HG03558 (cell line): ENCODE data around the gene FAAP100.
"Not testable (repeated sequence)": the region's sequence is repeated elsewhere in the genome, so short reads cannot be mapped to it uniquely, and the experiment has no call there.

Experiments used
- ATAC-seq: cut with Tn5 transposase; IDR thresholded peaks from one replicate; pipeline ENCODE4 v1.9.1; 2021; ENCODE audit warnings: moderate number of reproducible peaks; ENCODE audit not compliant: unreplicated experiment; ENCODE audit errors: extremely low read depth

Gene FAAP100

DNA sequence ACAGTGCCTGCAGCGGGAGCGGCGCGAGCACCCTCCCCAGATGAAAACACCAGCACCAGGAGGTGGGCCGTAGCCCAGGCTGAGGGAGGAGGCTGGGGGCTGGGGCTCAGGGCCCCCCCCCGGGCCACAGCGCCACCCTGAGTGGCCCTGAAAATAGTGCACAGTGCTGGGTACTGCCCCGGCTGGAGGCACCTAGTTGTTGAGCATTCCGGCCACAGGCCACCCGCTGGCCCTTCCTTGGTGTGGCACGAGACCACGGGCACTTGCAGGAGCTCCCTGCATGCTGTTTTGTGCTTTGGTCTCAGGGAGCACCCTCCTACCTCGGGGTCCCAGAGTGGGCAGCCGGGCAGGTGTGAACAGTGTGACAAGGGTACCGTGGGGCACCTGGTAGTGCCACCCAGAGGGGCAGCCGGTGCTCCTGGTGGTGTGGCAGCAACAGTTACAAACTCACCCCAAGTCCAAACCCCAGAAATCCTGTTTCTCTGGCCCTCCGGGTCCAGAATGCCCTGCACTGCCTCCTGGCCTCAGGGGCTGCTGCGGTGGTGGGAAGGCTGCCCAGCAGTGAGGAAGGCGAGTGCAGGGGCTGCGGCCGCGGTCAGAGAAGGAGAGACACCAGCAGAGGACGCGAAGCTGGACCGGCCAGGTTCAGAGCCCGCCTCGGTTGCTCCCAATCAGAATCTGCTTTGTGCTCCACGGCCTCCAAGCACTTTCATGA, 12.0 kb downstream of the FAAP100 start:
- ATAC-seq: no peak

DNA sequence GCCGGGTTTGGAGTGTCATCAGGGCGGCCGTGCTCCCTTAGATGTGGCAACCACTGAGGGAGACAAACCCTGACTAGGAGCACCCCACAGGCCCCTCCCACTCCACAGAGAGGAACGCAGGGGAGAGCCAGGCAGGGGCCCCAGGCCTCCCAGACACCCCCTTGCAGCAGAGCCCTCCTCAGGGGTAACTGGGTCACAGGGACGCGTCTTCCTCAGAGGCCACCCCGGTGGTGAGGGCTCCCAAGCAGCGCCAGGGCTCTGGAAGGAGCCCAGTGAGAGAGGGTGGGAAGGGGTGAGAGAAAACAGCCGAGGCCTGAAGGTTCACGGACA, 12.6 kb downstream of the FAAP100 start:
- no peak for ATAC-seq

DNA sequence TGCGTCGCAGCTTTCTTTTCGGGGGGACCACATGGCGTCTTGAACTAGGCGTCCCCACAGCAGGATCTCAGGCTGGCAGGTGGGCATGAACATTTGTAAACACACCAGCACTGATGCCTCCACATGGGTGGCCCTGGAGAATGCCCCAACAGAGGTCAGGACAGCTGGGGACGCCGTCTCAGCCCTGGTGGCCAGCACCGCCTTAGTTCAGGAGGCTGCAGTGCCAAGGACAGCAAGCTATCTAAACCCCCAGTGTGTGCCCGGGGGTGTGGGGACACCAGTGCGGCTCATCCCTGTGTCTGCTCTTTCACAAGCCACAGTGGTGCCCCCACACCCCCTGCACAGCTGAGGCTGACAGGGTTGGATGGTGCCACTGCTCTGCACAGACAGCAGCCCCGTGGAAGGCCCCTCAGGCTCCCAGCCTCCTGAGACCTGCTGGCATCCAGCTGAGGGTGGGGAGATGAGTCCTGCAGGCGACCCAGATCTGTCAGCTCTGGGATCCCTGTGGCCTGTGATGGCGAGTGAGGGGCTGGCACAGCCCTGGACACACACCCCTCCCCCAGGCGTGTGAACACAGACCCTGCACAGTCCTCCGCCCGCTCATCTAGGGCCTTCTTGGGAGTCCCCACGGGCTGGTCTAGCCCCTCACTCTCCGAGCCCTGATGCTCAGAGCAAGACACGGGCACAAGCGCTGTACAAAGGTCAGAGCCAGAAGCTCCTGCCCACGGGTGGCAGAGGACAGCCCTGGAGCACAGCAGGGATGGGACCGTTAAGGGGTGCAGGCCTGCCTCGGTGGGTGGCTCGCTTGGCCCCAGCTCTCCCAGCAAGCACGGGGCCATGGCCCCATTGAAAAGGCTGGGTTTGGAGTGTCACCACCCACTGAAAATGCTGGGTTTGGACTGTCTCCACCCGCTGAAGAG, 13.2 kb downstream of the FAAP100 start:
- no peak for ATAC-seq

- ATAC-seq: no peak
Observed at GRCh38 chr17:81537856-81538555, 14.1 kb downstream of the FAAP100 start.

- ATAC-seq: no peak
Observed at GRCh38 chr17:81537343-81537855, 14.8 kb downstream of the FAAP100 start.

DNA sequence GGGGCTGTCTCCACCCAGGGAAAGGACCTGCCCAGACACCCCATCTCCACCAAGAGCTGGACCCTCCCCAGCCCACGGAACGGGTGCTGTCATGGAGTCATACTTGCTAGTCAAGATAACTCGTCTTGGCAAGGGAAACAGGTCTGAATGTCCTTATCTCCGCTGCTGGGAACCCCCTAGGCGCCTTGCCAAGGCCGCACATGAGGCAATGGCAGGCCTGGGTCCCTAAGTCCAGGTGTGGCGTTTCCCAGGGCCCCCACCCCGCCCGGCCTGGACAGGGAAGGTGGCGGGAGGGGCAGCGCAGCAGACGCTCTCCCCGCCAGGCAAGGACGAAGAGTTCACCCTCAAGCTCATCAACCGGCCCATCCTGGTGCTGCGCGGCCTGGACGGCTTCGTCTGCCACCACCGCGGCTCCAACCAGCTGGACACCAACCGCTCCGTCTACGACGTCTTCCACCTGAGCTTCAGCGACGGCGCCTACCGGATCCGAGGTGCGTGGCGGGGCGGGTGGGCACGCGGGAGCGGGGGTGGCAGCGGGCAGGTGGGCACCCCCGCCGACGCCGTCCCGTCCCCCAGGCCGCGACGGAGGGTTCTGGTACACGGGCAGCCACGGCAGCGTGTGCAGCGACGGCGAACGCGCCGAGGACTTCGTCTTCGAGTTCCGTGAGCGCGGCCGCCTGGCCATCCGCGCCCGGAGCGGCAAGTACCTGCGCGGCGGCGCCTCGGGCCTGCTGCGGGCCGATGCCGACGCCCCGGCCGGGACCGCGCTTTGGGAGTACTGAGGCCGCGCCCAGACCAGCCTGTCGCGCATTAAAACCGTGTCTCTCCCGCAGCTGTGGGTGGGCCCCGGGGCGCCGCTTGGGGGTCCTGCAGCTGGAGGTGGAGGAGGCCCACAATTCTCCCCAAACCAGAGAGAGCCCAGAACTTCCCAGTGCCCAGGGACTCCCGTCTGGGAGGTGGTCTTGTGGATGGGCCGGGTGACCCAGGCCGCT, 15.6 kb downstream of the FAAP100 start:
- ATAC-seq: no peak

DNA sequence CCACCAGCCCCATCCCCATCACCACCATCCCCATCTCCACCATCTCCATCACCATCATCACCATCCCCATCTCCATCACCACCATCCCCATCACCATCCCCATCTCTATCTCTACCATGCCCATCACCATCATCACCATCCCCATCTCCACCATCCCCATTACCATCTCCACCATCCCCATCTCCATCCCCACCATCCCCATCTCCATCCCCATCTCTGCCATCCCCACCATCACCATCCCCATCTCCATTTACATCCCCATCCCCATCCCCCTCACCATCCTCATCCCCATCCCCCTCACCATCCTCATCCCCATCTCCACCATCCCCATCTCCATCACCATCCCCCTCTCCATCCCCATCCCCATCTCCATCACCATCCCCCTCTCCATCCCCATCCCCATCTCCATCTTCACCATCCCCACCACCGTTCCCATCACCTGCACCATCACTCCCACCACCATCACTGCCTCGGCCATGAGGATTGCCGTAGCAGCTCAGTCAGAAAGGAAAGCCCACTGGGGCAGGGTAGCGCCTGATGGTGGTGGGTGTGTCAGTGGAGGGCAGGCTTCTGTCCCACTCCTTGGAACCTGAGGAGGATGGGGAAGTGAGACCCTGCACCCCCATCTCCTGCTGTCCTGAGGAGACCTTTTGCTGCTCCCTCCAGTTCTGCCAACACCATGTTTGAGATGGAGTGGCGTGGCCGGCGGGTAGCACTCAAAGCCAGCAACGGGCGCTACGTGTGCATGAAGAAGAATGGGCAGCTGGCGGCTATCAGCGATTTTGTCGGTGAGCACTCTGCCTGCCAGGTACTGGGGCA, 16.5 kb downstream of the FAAP100 start:
- ATAC-seq: no peak

DNA sequence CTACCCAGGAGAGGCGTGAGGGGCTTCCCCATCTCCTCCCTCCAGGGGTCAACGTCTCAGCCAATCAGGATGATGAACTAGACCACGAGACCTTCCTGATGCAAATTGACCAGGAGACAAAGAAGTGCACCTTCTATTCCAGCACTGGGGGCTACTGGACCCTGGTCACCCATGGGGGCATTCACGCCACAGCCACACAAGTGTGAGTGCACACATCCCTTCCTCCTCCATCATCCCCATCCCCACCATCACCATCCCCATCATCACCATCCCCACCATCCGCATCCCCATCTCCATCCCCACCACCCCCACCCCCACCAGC, 17.2 kb downstream of the FAAP100 start:
- no peak for ATAC-seq

DNA sequence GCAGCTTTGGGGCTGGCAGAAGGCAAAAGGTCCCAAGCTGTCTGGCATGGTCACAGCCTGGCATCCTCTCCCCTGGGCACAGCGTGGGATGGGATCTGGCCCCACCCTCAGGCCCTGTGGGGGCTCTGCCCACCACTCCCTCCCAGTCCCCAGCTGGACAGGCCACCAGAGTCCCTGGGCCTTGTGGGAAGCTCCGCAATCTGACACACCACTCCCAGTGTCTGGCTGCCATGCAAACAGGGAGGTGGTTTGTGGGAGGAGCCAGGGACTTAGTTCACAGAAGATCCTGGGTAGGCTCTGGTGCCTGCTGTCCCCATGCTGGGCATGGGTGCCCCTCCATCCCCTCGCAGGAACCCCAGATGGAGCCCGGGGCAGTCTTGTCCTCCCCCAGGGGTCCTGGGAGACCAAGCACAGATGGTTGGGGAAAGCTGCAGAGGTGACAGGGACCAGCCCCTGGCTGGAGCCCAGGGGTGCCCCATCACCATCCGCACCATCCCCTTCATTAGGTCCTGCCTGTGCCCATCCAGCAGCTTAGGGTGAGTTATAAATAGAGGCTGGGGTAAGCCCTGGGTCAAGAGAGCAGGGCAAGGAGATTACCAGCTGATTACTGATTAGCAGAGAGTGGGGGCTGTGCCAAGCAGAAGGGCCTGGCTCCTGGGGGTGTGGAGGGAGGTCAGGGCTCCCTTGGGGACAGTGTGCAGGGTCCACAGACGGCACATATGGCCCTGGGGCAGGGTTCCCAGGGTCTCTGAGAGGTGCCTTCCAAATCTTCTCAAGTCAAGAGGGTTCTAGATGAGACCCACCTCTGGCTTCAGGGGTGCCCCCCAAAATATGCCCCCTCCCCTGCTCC, 17.8 kb downstream of the FAAP100 start:
- ATAC-seq: no peak

DNA sequence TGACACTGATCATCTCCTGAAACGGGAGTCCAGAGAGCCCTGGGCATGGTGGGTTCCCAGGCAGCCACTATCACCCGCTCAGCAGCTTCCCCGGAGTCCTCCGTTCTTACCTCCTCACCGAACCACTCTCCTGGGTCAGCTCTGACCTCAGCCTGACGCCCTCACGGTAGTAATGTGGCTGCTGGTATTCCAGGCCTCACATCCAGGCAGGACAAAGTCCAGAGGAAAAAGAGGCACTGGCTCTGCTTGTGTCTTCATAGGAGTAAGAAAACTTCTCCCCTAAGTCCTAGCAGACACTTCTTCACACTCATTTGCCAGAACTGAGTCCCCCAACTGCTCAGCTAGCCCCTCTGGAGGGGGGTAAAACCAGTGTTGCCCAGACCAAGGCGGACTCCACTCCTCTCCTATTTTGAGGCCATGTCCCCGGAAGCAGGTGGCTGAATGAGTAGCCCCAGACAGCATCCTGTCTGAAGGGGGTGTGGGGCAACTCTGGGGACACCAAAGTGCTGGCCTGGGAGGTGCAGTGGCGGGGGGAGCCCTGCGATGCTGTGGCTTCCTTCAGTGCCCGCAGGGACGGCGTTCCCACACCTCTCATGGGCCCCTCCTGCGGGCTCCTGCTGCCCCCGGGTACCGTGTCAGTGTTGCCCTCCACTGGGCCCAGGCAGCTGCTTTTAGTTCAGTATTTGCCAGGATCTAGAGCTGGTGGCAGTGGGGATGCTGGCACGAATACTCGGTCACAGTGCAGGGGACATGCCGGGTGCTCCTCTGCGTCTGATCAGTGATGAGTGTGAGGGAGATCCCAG, 18.6 kb downstream of the FAAP100 start:
- ATAC-seq: no peak

DNA sequence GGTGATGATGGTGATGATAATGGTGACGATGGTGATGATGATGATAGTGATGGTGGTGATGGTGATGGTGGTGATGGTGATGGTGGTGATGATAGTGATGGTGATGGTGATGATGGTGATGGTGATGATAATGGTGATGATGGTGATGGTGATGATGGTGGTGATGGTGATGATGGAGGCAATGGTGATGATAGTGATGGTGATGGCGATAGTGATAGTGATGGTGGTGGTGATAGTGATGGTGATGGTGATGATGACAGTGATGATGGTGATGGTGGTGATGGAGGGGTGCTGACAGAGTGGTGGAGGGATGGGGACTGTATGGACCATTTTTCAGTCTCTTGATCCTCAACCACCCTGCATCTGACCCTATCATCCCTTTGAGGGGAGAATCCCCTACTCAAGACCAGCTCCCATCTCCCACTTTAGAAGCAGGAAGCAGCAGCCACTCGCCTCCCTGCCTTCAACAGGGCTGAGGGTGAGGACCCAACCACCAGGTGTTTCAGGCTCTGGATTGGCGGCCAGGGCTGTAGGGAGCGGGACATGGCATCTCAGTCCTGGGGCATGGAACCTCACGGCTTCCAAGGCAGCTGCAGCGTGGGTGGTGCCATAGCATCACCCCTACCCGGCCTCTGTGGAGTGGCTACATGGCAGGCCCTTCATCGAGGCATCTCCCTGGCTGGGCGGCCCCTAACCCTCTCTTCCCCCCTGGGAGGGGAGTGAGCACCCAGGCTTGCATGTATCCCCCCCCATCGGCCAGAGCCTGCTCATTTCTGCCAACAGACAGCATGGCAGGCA, 19.5 kb downstream of the FAAP100 start:
- ATAC-seq: no peak

DNA sequence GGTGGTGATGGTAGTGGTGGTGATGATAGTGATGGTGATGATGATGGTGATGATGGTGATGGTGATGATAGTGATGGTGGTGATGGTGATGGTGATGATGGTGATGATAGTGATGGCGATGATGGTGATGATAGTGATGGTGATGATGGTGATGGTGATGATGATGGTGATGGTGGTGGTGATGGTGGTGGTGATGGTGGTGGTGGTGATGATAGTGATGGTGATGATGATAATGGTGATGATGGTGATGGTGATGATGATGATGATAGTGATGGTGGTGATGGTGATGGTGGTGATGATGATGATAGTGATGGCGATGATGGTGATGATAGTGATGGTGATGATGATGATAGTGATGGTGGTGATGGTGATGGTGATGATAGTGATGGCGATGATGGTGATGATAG, 20.2 kb downstream of the FAAP100 start:
- ATAC-seq: not testable (repeated sequence)

DNA sequence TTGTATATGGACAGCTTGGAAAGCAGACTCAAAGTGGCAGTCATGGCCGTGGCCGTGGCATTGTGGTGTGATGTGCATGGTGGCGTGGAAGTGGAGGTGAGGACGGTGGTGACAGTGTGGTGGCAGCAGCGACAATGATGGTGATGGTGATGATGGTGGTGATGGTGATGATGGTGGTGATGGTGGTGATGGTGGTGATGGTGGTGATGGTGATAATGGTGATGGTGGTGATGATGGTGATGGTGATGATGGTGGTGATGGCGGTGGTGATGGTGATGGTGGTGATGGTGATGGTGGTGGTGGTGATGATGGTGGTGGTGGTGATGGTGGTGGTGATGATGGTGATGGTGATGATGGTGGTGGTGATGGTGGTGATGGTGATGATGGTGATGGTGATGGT, 21.1 kb downstream of the FAAP100 start:
- ATAC-seq: not testable (repeated sequence)

DNA sequence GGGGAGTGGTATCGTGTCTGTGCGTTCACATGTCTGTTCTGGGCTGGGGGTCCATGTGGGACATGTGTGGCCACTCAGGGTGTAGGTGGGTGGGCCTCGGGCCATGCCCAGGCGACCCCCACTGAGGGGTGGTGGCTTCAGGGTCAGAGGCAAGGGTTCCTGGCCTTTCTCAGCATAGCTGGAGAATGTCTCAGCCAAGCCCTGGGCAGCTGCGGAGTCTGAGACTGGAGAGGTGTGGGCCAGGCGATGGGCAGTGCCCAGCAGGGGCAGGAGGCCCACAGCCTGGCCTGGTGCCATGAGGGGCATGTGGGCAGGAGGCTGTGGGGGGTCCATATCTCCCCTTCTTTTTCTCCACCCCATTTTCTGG, 22.7 kb downstream of the FAAP100 start:
- ATAC-seq: no peak

DNA sequence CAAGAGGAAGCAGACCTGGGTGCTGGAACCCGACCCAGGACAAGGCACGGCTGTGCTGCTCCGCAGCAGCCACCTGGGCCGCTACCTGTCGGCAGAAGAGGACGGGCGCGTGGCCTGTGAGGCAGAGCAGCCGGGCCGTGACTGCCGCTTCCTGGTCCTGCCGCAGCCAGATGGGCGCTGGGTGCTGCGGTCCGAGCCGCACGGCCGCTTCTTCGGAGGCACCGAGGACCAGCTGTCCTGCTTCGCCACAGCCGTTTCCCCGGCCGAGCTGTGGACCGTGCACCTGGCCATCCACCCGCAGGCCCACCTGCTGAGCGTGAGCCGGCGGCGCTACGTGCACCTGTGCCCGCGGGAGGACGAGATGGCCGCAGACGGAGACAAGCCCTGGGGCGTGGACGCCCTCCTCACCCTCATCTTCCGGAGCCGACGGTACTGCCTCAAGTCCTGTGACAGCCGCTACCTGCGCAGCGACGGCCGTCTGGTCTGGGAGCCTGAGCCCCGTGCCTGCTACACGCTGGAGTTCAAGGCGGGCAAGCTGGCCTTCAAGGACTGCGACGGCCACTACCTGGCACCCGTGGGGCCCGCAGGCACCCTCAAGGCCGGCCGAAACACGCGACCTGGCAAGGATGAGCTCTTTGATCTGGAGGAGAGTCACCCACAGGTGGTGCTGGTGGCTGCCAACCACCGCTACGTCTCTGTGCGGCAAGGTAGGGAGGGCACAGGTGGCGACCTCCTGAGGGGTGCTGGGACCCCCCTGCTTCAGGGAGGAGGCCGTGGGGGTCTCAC, 23.3 kb downstream of the FAAP100 start:
- no peak for ATAC-seq

DNA sequence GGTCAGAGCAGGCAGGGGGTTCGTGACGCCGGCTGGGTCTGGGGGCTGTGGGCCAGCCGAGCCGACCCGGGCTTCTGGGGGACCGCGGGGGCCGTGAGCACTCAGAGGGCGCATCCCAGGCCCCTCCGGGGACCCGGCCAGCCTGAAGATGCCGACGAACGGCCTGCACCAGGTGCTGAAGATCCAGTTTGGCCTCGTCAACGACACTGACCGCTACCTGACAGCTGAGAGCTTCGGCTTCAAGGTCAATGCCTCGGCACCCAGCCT, 23.8 kb downstream of the FAAP100 start:
- no peak for ATAC-seq
